Calu3 (cell line): ENCODE data around the gene DCC. TPM values are rescaled to one million over a fixed set of nuclear protein-coding genes. Genes with fewer than 3 reads are reported as not detected.

Source experiments
- BruUV-seq: library from RNA; stranded (reverse); fragments of 400-500 nt; replicated peaks from 2 replicates; lab custom pipeline; 2021; lab: Mats Ljungman, UMichigan
- CTCF ChIA-PET: fragments of 300-600 bp; sonication (Branson Sonifier 250); formaldehyde crosslinking; loops from one replicate; lab custom pipeline; 2022; ENCODE audit warnings: antibody characterized with exemption; lab: Charles Lee
- DNase-seq: peaks from one replicate; pipeline ENCODE4 v3.0.0; 2022
- H3K27ac Mint-ChIP-seq: one replicate; pipeline ENCODE4 v1.8.0; 2022; ENCODE audit warnings: mixed read lengths; ENCODE audit not compliant: unreplicated experiment
- H3K27me3 Mint-ChIP-seq: one replicate; pipeline ENCODE4 v1.8.0; 2022; ENCODE audit warnings: mixed read lengths; ENCODE audit not compliant: unreplicated experiment
- H3K36me3 Mint-ChIP-seq: one replicate; pipeline ENCODE4 v1.8.0; 2022; ENCODE audit warnings: mild to moderate bottlenecking, moderate library complexity, mixed read lengths; ENCODE audit not compliant: insufficient read depth, unreplicated experiment
- H3K4me1 Mint-ChIP-seq: one replicate; pipeline ENCODE4 v1.8.0; 2022; ENCODE audit warnings: mild to moderate bottlenecking, low read depth, mixed read lengths; ENCODE audit not compliant: unreplicated experiment
- H3K4me3 Mint-ChIP-seq: one replicate; pipeline ENCODE4 v1.8.0; 2022; ENCODE audit warnings: mild to moderate bottlenecking, low read depth, moderate library complexity, mixed read lengths; ENCODE audit not compliant: unreplicated experiment
- H3K9me3 Mint-ChIP-seq: one replicate; pipeline ENCODE4 v1.8.0; 2022; ENCODE audit warnings: low read depth, mixed read lengths; ENCODE audit not compliant: unreplicated experiment
- intact Hi-C: fragments of 100-400 bp; cut with micrococcal nuclease; formaldehyde crosslinking; loops from one replicate; pipeline ENCODE4 v1.10.0; 2022; ENCODE audit not compliant: unreplicated experiment
- total RNA-seq: library from RNA; stranded (reverse); gene quantifications from 2 replicates; pipeline ENCODE4 v1.2.3, GENCODE V29; 2022
- TF ChIP-seq, protein P1 (sequence below): fragments of 200-600 bp; IDR thresholded peaks from one replicate; pipeline ENCODE4 v1.8.0; 2022; ENCODE audit warnings: antibody characterized with exemption; ENCODE audit not compliant: unreplicated experiment

Gene DCC
- total RNA-seq, 1 experiment from 2014 or later: not detected

DNA sequence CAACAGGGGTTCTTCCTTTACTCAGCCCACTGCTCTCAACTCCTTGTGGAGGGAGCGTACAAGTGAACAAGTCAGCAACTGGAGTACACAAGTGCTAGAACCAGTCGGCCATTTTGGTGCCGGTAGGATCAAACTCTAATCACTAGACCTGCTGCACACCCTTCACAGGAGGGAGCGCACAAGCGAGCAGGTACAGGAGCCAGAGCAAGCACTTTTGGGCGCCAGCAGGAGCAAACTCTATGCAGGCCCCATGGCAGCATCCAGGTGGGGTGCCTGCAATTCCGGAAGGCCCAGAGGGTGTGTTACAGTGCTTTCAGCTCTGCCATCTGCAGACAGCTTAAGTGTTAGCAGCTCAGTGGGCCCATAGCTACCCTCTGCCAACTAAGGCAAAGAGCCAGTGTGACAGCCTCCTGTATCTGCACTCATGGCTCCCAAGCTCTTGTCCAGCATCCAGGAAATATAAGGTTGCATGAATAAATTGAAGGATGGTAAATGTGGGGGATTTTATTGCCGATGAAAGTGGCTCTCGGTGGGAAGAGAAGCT, 426.1 kb downstream of the DCC start:
- H3K36me3 Mint-ChIP-seq: no peaks in the 10 kb centered on the region
- no peak overlapping the region for H3K4me3 Mint-ChIP-seq
- no peaks in the 10 kb centered on the region for H3K27me3 Mint-ChIP-seq
- no peak overlapping the region for H3K27ac Mint-ChIP-seq
- intact Hi-C loops: no loop called here
- TF ChIP-seq, protein P1, sequence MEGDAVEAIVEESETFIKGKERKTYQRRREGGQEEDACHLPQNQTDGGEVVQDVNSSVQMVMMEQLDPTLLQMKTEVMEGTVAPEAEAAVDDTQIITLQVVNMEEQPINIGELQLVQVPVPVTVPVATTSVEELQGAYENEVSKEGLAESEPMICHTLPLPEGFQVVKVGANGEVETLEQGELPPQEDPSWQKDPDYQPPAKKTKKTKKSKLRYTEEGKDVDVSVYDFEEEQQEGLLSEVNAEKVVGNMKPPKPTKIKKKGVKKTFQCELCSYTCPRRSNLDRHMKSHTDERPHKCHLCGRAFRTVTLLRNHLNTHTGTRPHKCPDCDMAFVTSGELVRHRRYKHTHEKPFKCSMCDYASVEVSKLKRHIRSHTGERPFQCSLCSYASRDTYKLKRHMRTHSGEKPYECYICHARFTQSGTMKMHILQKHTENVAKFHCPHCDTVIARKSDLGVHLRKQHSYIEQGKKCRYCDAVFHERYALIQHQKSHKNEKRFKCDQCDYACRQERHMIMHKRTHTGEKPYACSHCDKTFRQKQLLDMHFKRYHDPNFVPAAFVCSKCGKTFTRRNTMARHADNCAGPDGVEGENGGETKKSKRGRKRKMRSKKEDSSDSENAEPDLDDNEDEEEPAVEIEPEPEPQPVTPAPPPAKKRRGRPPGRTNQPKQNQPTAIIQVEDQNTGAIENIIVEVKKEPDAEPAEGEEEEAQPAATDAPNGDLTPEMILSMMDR: no peak
- CTCF ChIA-PET: no interaction called here
- no peaks in the 10 kb centered on the region for H3K4me1 Mint-ChIP-seq
- BruUV-seq: no TSS peak
- peaks cover 7% of the 10 kb centered on the region for H3K9me3 Mint-ChIP-seq
- no peak for DNase-seq

DNA sequence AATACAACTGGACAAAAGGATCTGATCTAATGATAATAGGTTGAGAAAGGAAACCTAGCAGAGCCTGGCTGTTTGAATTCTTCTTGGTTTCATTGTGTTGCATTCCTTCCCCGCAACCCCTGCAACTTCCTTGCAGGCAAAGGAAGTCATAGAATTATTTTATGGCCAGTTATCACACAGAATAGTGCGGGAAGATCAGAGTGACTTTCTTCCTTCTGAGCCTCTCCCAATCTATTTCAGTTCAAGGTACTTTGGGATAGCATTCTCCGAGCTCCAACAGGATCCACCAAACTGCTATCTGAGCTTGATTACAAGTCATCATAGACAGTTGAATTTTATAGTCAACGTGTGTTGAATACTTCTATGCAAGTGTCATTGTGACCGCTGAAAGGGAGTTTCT, 441.1 kb downstream of the DCC start:
- Mint-ChIP-seq H3K36me3 (no peaks in the 10 kb centered on the region), H3K4me1 (no peaks in the 10 kb centered on the region), H3K27me3 (no peaks in the 10 kb centered on the region), H3K9me3 (peaks cover 4% of the 10 kb centered on the region), H3K27ac (no peak overlapping the region), H3K4me3 (no peak overlapping the region)
- intact Hi-C loops: no loop called here
- CTCF ChIA-PET: no interaction called here
- no TSS peak for BruUV-seq
- no peak for DNase-seq
- TF ChIP-seq, protein P1: no peak

DNA sequence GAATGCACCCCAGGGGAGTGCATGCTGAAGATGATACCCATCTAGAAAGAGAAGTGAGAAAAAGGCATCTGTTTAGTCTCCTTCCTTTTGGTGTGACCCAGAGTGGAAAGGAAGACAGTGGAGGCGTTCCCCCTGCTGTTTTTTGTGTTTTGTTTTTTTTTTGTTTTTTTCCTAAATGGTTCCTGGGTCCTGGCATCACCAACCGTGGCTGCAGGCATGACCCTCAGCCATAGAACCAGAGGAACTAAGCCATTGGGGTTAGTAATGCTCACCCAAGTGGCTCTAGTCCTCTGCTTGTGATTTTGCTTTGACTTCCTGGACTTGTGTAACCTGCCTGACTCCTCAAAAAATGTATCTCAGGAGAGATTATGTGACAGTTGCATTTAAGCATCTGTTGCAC, 451.3 kb downstream of the DCC start:
- Mint-ChIP-seq H3K4me1 (no peaks in the 10 kb centered on the region), H3K9me3 (peaks cover 15% of the 10 kb centered on the region), H3K4me3 (no peak overlapping the region), H3K27ac (no peak overlapping the region), H3K27me3 (no peaks in the 10 kb centered on the region), H3K36me3 (no peaks in the 10 kb centered on the region)
- BruUV-seq: no TSS peak
- TF ChIP-seq, protein P1: no peak
- intact Hi-C loops: no loop called here
- DNase-seq: no peak
- CTCF ChIA-PET: no interaction called here

DNA sequence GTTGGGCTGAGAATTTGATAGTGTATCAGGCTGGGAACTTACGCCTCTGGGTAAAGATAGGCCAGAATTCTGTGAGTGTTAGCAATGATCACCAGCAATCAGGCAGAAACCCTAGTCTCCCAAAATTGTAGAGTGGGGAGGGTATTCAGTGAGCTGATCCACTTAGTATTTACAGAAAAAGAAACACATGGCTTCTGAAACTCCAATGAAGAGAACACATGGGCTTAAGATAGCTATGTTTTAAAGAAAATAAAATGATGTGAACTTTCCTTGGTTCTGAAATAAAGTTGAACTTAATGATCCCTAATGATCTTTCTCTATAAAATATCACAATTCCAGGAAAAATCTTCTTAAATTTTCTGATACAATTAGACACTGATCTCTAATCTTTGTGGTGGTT, 472.8 kb downstream of the DCC start:
- BruUV-seq: no TSS peak
- TF ChIP-seq, protein P1: no peak
- no peak overlapping the region for H3K27ac Mint-ChIP-seq
- H3K36me3 Mint-ChIP-seq: no peaks in the 10 kb centered on the region
- H3K4me3 Mint-ChIP-seq: no peak overlapping the region
- no peaks in the 10 kb centered on the region for H3K27me3 Mint-ChIP-seq
- CTCF ChIA-PET: no interaction called here
- no peak for DNase-seq
- no peaks in the 10 kb centered on the region for H3K4me1 Mint-ChIP-seq
- peaks cover 3% of the 10 kb centered on the region for H3K9me3 Mint-ChIP-seq
- intact Hi-C loops: no loop called here
